Effector CD8-positive, alpha-beta T cell (primary cell): Measurements from ENCODE around the gene FREM1.

Experiments
- DNase-seq: peaks from one replicate; lab custom pipeline; 2025; lab: John Stamatoyannopoulos, UW

Gene FREM1

DNA sequence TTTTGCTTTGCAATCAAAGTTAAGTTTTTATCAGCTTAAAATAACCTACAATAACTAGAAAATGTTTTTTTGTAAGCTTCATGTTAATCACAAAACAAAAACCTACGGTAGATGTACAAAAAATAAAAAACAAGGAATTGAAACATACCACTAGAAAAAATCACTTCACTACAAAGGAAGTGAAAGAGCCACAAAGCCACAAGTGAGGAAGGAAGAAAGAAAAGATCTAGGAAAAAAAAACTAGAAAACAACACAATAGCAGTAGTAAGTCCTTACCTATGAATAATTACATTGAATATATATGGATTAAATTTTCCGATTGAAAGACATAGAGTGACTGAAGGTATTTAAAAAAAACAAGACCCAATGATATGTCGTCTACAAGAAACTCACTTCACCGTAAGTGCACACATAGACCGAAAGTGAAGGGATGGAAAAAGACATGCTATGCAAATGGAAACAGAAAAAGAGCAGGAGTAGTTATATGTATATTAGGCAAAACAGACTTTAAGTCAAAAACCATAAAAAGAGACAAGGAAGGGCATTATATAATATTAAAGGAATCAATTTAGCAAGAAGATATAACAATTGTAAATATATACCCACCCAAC is 203.6 kb downstream of the FREM1 start:
- no peak for DNase-seq

DNA sequence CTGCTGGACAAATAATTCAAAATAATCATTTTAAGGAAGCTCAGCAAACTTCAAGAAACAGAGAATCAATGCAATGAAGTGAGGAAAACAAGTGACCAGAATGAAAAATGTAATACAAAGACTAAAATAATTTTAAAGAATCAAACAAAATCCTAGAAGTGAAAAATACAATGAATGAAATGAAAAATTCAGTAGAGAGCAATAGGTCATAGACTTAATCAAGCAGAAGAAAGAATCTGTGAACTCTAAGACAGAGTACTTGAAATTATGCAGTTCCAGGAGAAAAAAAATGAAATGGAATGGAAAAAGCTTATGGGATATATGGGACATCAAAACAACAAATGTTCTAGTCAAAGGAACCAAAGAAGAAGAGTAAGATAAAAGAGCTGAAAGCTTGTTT is 205.1 kb downstream of the FREM1 start:
- DNase-seq: no peak

- no peak for DNase-seq
Observed at GRCh38 chr9:14704281-14704680, 205.9 kb downstream of the FREM1 start.

DNA sequence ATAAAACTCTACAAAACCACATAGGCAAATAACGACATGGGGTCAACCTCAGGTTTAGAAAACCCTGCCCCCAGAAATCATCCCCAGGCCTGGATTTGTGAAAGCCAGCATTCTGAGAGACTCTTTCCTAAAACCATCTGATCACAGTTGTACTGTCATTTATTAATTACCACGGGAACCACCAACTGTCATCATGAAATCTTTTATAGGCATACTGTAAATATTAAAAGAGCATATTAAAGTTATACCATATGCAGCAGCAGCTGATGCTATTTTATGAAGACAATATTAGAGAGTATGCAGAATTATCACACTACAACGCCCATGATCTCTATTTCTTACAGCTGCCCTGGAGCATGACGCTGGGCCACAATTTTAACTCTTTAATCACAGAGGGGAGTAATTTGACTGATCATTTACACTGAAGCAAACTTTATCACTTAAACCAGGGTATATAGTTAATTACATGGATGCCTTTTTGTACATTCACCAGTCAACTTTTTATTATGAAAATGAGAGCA is 208.0 kb downstream of the FREM1 start:
- no peak for DNase-seq

GRCh38 chr9:14693251-14693861 is 216.9 kb downstream of the FREM1 start, which contains the start of gene ZDHHC21:
ZDHHC21 (minus strand) TSS chr9:14693432; CDS start chr9:14674340, 19,092 bp downstream.
- DNase-seq: no peak

- DNase-seq: no peak
Observed at GRCh38 chr9:14692470-14693250, 217.6 kb downstream of the FREM1 start.

DNA sequence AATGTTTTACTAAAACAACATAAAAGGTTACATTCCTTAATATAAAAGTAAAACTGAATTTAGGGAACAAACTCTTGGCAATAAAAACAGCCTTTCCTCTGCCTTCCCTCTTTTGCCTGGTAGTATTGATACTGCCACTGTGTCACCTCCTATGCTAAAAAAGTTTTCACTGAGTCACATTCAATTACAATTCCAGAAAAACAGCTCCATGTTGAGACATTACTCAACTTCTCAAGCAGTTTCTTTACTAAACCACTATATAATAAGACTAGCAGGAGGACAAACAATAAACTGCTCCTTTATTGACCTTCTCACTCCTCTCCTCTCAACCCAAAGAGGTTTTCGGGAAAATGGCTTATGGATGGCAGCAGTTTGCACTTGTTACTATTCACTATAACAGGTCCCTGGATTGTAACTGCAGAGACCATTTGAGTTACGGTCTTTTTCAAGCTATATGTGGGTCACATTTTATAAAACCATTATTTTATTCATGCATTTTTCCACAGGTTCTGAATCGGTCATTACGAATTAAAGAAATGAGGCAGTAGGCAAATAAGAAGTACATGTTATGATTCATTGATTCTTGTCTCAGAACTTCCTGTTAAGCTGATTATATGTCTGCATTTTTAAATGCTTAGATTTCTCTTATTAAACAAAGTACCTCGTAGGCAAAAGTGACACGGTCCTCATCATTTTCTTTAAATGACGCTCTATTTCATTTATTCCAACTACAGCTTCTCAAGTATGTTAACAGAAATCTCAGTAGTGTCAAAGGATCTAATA is 219.1 kb downstream of the FREM1 start:
- DNase-seq: no peak

- no peak for DNase-seq
Observed at GRCh38 chr9:14687042-14687719, 223.0 kb downstream of the FREM1 start.

DNA sequence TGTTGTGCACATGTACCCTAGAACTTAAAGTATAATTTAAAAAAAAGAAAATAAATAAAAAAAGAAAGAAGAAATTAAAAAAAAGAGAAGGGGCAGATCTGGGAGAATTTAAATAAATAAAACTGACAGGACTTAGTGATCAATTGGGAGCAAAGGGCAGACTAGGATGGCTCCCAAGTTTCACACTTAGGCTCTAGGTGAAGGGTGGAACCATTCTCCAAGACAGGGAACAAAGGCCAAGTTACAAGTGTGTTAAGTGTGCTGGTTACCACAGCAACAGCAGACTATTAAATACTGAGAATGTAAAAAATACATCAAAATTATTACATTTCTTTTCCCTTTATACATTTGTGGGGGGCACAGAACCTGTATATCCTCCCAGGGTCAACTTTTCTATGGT is 224.1 kb downstream of the FREM1 start:
- DNase-seq: no peak
